SU-DHL-6 (cell line): Measurements from ENCODE around the gene IFNAR2.
"Not testable (repeated sequence)": the region's sequence is repeated elsewhere in the genome, so short reads cannot be mapped to it uniquely, and the experiment has no call there.

Experiments used
- H2AFZ ChIP-seq: fragments of 200-600 bp; sonication (generic); 2 replicates; pipeline ENCODE4 v1.6.1; 2014; ENCODE audit warnings: low read depth, mild to moderate bottlenecking, moderate library complexity, mixed read lengths, antibody characterized with exemption, low read length; ENCODE audit not compliant: severe bottlenecking
- H3F3A ChIP-seq: fragments of 200-600 bp; shearing (Covaris generic); 2 replicates; pipeline ENCODE4 v1.6.0; 2016; ENCODE audit warnings: antibody characterized with exemption, mild to moderate bottlenecking; ENCODE audit not compliant: insufficient read depth
- H3K27ac ChIP-seq: fragments of 200-600 bp; sonication (generic); 2 replicates; pipeline ENCODE4 v1.5.1; 2016; ENCODE audit warnings: low read depth, mild to moderate bottlenecking, low read length, moderate library complexity, mixed read lengths
- H3K27me3 ChIP-seq: fragments of 200-600 bp; sonication (generic), shearing (Covaris generic); 2 replicates; pipeline ENCODE4 v1.6.0; 2014; ENCODE audit warnings: mild to moderate bottlenecking, low read length
- H3K36me3 ChIP-seq: fragments of 200-600 bp; sonication (generic); 2 replicates; pipeline ENCODE4 v1.6.1; 2014; ENCODE audit warnings: mild to moderate bottlenecking, low read length, mixed read lengths
- H3K4me2 ChIP-seq: fragments of 300-600, 200-600 bp; shearing (Covaris generic), sonication (generic); 2 replicates; pipeline ENCODE4 v1.6.0; 2014; ENCODE audit warnings: low read length, low read depth, mild to moderate bottlenecking; ENCODE audit not compliant: poor library complexity, severe bottlenecking
- H3K4me3 ChIP-seq: fragments of 200-600 bp; sonication (generic); 2 replicates; pipeline ENCODE4 v1.5.1; 2014; ENCODE audit warnings: antibody characterized with exemption, low read length, mild to moderate bottlenecking, mixed read lengths; ENCODE audit not compliant: insufficient read depth, poor library complexity, severe bottlenecking
- H3K79me2 ChIP-seq: fragments of 200-600 bp; sonication (generic); 2 replicates; pipeline ENCODE4 v1.6.1; 2014; ENCODE audit warnings: mild to moderate bottlenecking, low read length, moderate library complexity; ENCODE audit not compliant: insufficient read depth
- H3K9ac ChIP-seq: fragments of 200-600 bp; sonication (generic); 2 replicates; pipeline ENCODE4 v1.7.0; 2014; ENCODE audit warnings: mild to moderate bottlenecking, low read length
- H3K9me2 ChIP-seq: fragments of 200-600 bp; sonication (generic); replicated peaks from 2 replicates; pipeline ENCODE4 v1.6.1; 2014; ENCODE audit warnings: low read length; ENCODE audit not compliant: insufficient read depth
- H3K9me3 ChIP-seq: fragments of 200-600 bp; sonication (generic); 2 replicates; pipeline ENCODE4 v1.6.1; 2014; ENCODE audit warnings: low read length, mixed read lengths; ENCODE audit not compliant: insufficient read depth
- H4K20me1 ChIP-seq: fragments of 200-600 bp; sonication (generic); 2 replicates; pipeline ENCODE4 v1.6.1; 2014; ENCODE audit warnings: low read depth, mild to moderate bottlenecking, antibody characterized with exemption, low read length, moderate library complexity, mixed read lengths
- EZH2phosphoT487 ChIP-seq: fragments of 200-600 bp; sonication (generic), shearing (Covaris generic); conservative IDR thresholded peaks from 2 replicates; pipeline ENCODE4 v1.6.1; 2018; ENCODE audit warnings: mild to moderate bottlenecking, antibody characterized with exemption, low read length, moderate library complexity, mixed read lengths
- TF ChIP-seq, protein P1 (sequence below): fragments of 200-600 bp; sonication (generic); IDR thresholded peaks from one replicate; pipeline ENCODE4 v1.5.1; 2017; ENCODE audit warnings: antibody characterized with exemption, mild to moderate bottlenecking, low read length, moderate library complexity; ENCODE audit not compliant: insufficient read depth, poor library complexity, severe bottlenecking

Gene IFNAR2

DNA sequence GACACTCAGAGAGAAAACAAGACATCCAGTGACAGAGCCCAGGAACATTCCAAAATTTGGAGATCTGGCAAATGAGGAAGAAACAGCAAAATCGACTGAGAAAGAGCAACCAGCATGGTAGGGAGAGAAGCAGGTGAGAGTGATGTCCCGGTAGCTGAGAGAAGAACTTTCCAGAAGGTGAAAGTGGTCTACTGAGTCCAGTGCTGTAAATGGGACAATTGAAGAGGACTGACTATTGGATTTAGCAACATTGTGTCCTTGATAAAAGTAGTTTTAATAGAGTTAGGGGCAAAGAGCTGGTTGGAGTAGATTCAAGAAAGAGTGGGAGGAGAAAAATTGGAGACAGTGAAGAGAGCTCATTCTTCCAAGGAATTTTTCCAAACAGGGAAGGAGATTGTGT, 21.4 kb downstream of the IFNAR2 start:
- no peak overlapping the region for H3K27ac ChIP-seq
- no peaks in the 10 kb centered on the region for H3K9me2 ChIP-seq
- no peaks in the 10 kb centered on the region for H4K20me1 ChIP-seq
- H3K27me3 ChIP-seq, result no peaks in the 10 kb centered on the region
- TF ChIP-seq, protein P1, sequence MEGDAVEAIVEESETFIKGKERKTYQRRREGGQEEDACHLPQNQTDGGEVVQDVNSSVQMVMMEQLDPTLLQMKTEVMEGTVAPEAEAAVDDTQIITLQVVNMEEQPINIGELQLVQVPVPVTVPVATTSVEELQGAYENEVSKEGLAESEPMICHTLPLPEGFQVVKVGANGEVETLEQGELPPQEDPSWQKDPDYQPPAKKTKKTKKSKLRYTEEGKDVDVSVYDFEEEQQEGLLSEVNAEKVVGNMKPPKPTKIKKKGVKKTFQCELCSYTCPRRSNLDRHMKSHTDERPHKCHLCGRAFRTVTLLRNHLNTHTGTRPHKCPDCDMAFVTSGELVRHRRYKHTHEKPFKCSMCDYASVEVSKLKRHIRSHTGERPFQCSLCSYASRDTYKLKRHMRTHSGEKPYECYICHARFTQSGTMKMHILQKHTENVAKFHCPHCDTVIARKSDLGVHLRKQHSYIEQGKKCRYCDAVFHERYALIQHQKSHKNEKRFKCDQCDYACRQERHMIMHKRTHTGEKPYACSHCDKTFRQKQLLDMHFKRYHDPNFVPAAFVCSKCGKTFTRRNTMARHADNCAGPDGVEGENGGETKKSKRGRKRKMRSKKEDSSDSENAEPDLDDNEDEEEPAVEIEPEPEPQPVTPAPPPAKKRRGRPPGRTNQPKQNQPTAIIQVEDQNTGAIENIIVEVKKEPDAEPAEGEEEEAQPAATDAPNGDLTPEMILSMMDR, result no peak
- no peak for TF ChIP-seq EZH2phosphoT487
- no peaks in the 10 kb centered on the region for H3F3A ChIP-seq
- H3K9ac ChIP-seq, result no peak overlapping the region
- H3K9me3 ChIP-seq, result no peaks in the 10 kb centered on the region
- no peak overlapping the region for H3K4me2 ChIP-seq
- H3K4me3 ChIP-seq, result no peak overlapping the region
- no peak overlapping the region for H2AFZ ChIP-seq
- peaks cover 37% of the 10 kb centered on the region for H3K36me3 ChIP-seq
- H3K79me2 ChIP-seq, result no peaks in the 10 kb centered on the region; the same call in 1 of the 2 replicates

DNA sequence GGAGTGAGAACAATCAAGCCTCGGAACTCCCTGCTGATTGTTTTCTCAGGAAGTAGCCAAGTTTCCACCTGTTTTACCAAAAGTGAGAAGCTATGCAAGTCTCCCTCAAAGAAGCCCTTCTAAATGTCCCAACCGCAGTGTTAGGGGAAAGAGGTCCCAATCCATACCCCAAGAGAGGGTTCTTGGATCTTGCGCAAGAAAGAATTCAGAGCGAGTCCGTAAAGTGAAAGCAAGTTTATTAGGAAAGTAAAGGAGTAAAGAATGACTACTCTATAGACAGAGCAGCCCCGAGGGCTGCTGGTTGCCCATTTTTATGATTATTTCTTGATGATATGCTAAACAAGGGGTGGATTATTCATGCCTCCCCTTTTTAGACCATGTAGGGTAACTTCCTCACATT, 23.6 kb downstream of the IFNAR2 start:
- H3K9me3 ChIP-seq, H3F3A ChIP-seq, H3K9ac ChIP-seq, H3K4me2 ChIP-seq, H3K27me3 ChIP-seq, H4K20me1 ChIP-seq, H3K27ac ChIP-seq, H3K9me2 ChIP-seq, H2AFZ ChIP-seq, H3K4me3 ChIP-seq, H3K79me2 ChIP-seq: not testable (repeated sequence)
- H3K36me3 ChIP-seq, result peaks cover 25% of the 10 kb centered on the region

DNA sequence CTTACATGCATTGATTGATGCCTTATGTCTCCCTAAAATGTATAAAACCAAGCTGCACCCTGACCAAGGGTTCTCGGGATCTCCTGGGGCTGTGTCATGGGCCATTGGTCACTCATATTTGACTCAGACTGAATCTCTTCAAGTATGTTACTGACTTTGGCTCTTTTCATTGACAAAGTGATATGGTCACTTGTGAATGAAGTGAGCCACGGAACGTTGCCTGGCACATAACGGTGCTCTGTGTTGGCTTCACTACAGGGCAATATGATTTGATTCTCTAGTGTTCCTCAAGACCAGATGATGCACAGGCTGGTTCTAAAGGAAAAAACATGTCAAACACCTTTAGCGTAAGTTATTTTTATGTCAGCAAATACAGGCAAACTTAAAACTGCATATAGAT, 25.0 kb downstream of the IFNAR2 start:
- H3K9me2 ChIP-seq, result no peaks in the 10 kb centered on the region
- no peaks in the 10 kb centered on the region for H3K27me3 ChIP-seq
- H2AFZ ChIP-seq, result no peak overlapping the region
- H3K27ac ChIP-seq, result no peak overlapping the region
- H3K36me3 ChIP-seq, result peaks cover 24% of the 10 kb centered on the region
- 0 out of 2 replicates have a peak, but pooled peaks cover 2% of the 10 kb centered on the region for H3F3A ChIP-seq
- H3K4me3 ChIP-seq, result no peak overlapping the region
- no peak overlapping the region for H3K9ac ChIP-seq
- no peak overlapping the region for H3K4me2 ChIP-seq
- H3K9me3 ChIP-seq, result no peaks in the 10 kb centered on the region
- H4K20me1 ChIP-seq, result no peaks in the 10 kb centered on the region
- TF ChIP-seq EZH2phosphoT487, result no peak
- TF ChIP-seq, protein P1, result no peak
- H3K79me2 ChIP-seq, result no peaks in the 10 kb centered on the region

DNA sequence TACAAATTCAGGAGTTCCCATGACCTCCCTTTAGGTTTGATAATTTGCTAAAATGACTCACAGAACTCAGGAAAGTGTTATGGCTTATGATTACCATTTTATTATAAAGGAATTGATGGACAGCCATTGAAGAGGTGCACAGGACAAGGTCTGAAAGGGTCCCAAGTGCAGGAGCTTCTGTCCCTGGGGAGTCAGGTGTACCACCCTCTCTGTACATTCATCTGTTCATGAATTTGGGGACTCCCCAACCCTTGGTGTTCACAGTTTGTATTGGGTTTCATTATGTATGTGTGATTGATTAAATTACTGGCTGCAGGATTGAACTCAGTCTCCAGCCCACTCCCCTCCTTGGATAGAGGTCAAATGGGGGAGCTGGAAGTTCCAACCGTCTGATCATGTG, 25.7 kb downstream of the IFNAR2 start:
- Histone ChIP-seq H3K9me2 (no peaks in the 10 kb centered on the region), H3K79me2 (no peaks in the 10 kb centered on the region), H3K9ac (no peak overlapping the region), H3F3A (peaks cover 8% of the 10 kb centered on the region), H3K36me3 (peaks cover 17% of the 10 kb centered on the region), H3K27ac (no peak overlapping the region), H3K4me2 (no peak overlapping the region), H3K27me3 (no peaks in the 10 kb centered on the region), H4K20me1 (no peaks in the 10 kb centered on the region), H3K9me3 (no peaks in the 10 kb centered on the region), H2AFZ (no peak overlapping the region), H3K4me3 (no peak overlapping the region)
- TF ChIP-seq, protein P1, result no peak
- no peak for TF ChIP-seq EZH2phosphoT487
